Adrenal gland (tissue), 5 donors: ENCODE data around the gene IFNA16.

Experiments
- POLR2A ChIP-seq, 2 donors: fragments of 450-650 bp; IDR thresholded peaks; one replicate each; pipeline ENCODE4 v1.6.1; 2017; ENCODE audit warnings: antibody characterized with exemption in 2 of 2, mild to moderate bottlenecking in 2 of 2, moderate library complexity in 1 of 2
- TF ChIP-seq, protein P1 (sequence below), 6 experiments: fragments of 450-650 bp in 4 of 6; fragments of 200-600 bp in 2 of 6; sonication (generic) in 1 of 6; IDR thresholded peaks; 1 replicate in 5 of 6; 2 replicates in 1 of 6; pipeline versions ENCODE4 v1.5.1 to v1.8.0; 2016 to 2021; ENCODE audit warnings: antibody characterized with exemption in 6 of 6, mild to moderate bottlenecking in 2 of 6, moderate library complexity in 1 of 6
- donor health status: DM: no; HTN: no; CAD: no.

DNA sequence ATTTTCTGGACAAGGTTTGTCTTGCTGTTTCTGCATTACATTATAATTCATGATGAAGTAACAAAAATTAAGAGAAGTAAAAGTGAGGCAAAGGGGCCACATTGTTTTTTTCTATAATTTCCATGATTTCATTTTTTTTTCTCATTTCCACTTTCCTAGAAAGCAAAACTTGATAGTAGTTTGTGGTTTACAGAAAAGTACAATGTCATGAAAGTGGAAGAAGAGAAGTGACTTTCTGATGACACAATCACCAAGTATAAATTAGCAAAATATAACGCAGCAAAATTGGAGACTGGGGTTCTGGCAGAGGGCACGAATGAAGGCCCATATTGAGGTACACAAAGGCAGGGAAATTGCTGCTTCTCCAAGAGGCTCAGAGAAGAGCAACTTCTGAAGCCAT is 27.7 kb upstream of the IFNA16 start:
- TF ChIP-seq, protein P1, sequence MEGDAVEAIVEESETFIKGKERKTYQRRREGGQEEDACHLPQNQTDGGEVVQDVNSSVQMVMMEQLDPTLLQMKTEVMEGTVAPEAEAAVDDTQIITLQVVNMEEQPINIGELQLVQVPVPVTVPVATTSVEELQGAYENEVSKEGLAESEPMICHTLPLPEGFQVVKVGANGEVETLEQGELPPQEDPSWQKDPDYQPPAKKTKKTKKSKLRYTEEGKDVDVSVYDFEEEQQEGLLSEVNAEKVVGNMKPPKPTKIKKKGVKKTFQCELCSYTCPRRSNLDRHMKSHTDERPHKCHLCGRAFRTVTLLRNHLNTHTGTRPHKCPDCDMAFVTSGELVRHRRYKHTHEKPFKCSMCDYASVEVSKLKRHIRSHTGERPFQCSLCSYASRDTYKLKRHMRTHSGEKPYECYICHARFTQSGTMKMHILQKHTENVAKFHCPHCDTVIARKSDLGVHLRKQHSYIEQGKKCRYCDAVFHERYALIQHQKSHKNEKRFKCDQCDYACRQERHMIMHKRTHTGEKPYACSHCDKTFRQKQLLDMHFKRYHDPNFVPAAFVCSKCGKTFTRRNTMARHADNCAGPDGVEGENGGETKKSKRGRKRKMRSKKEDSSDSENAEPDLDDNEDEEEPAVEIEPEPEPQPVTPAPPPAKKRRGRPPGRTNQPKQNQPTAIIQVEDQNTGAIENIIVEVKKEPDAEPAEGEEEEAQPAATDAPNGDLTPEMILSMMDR (IDR thresholded peaks at IDR 0.05): no peak
- no peak for TF ChIP-seq POLR2A (IDR thresholded peaks at IDR 0.05)
